AG04449 (cell line): ENCODE results near the gene GALNT3.
A peak's percentile ranks its signal among the peaks of the same experiment; 100 is the strongest.

Experiments
- CTCF ChIA-PET: fragments of 350-600 bp; formaldehyde crosslinking; extraction: SDS; loops from one replicate; lab custom pipeline; 2021; ENCODE audit warnings: antibody characterized with exemption; lab: Yijun Ruan, JAX
- POLR2A ChIA-PET: fragments of 400-600, 350-600 bp; formaldehyde crosslinking; extraction: SDS; loops from one replicate; lab custom pipeline; 2020; ENCODE audit warnings: antibody characterized with exemption, inconsistent platforms; lab: Yijun Ruan, JAX
- DNase-seq: peaks from one replicate; pipeline ENCODE4 v3.0.0-alpha.2; 2010; ENCODE audit warnings: low read depth, low spot score
- H3K4me3 ChIP-seq: 2 replicates; pipeline ENCODE4 v1.5.1; 2011; ENCODE audit warnings: low read depth, mild to moderate bottlenecking, control low read depth, low read length
- CTCF ChIP-seq: IDR thresholded peaks from one replicate; pipeline ENCODE4 v1.5.1; 2011; ENCODE audit warnings: mild to moderate bottlenecking, moderate library complexity, low read length, control low read depth, inconsistent platforms; ENCODE audit not compliant: insufficient read depth; ENCODE audit errors: missing control alignments

Gene GALNT3

DNA sequence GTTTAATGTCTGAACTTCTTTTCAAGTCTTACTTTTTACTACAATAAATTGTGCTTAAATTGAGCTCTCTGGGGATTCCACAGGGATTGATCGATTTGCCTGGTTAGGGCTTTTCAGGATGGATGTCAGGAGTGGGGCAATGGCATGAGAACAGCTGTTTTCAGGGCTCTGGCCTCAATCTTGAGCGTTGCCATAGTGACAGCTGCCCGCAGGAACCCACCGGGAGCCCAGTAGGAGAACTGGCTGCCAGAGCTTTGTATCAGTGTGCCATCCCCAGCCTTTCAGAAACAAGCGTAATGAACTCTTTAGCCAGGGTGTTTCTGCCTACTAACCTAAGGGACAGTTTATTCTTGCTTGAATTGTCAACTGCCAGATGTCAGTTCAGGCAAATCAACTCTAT, 93.5 kb downstream of the GALNT3 start:
- H3K4me3 ChIP-seq: no peak overlapping the region
- no peak for DNase-seq
- TF ChIP-seq CTCF: no peak
- ChIA-PET CTCF (interaction anchor here (0.9 to 1.8 kb wide), 4 partner anchors 9 to 174 kb away, joined by 3 to 5 read pairs (median 3); no protein-coding TSS in a partner anchor), POLR2A (no interaction called here)

- POLR2A ChIA-PET: no interaction called here
- TF ChIP-seq CTCF: no peak
- CTCF ChIA-PET: interaction anchor here (0.6 to 1.8 kb wide), 5 partner anchors 9 to 175 kb away, joined by 3 to 5 read pairs (median 3); no protein-coding TSS in a partner anchor
- no peak for DNase-seq
- no peak overlapping the region for H3K4me3 ChIP-seq
Observed at GRCh38 chr2:165699946-165700345, 94.1 kb downstream of the GALNT3 start.

GRCh38 chr2:165698444-165698884, 95.6 kb downstream of the GALNT3 start:
- POLR2A ChIA-PET: no interaction called here
- peak; percentile 54 for TF ChIP-seq CTCF
- CTCF ChIA-PET: interaction anchor here (1.8 kb wide), 1 partner anchor 296 kb away, joined by 6 read pairs; no protein-coding TSS in a partner anchor
- H3K4me3 ChIP-seq: no peak overlapping the region
- no peak for DNase-seq

- POLR2A ChIA-PET: no interaction called here
Observed at GRCh38 chr2:165697748-165698443, 96.2 kb downstream of the GALNT3 start.

More at GRCh38 chr2:165697748-165698443, 96.2 kb downstream of the GALNT3 start:
- DNase-seq: no peak
- TF ChIP-seq CTCF: no peak
- CTCF ChIA-PET: interaction anchor here (1.8 kb wide), 1 partner anchor 296 kb away, joined by 6 read pairs; no protein-coding TSS in a partner anchor
- H3K4me3 ChIP-seq: no peak overlapping the region
